Measurements from ENCODE around the gene KNOP1.
"Not testable (repeated sequence)": the region's sequence is repeated elsewhere in the genome, so short reads cannot be mapped to it uniquely, and the experiment has no call there.

The KNOP1 gene

GRCh38 chr16:19741354-19741753 is 23.3 kb upstream of the KNOP1 start:
- no peak for DNase-seq

GRCh38 chr16:19737306-19738038 is 19.4 kb upstream of the KNOP1 start:
- no peak for DNase-seq

- no peak for DNase-seq
These were observed 17.2 kb upstream of the KNOP1 start for GRCh38 chr16:19735074-19735867.

- no peak for DNase-seq
These were observed 15.5 kb upstream of the KNOP1 start for GRCh38 chr16:19733551-19733950.

GRCh38 chr16:19728636-19728965 is 10.6 kb upstream of the KNOP1 start:
- DNase-seq = no peak

GRCh38 chr16:19722981-19723380 is 5.0 kb upstream of the KNOP1 start:
- DNase-seq = no peak

- DNase-seq = no peak
These were observed 4.4 kb upstream of the KNOP1 start for GRCh38 chr16:19722269-19722952.

GRCh38 chr16:19718624-19718965 is 568 bp upstream of the KNOP1 start:
- DNase-seq = peak; percentile 5

- DNase-seq = no peak
These were observed 713 bp downstream of the KNOP1 start for GRCh38 chr16:19717314-19717713.

- DNase-seq = not testable (repeated sequence)
These were observed 1.3 kb downstream of the KNOP1 start for GRCh38 chr16:19716728-19717127.

- no peak for DNase-seq
These were observed 1.8 kb downstream of the KNOP1 start for GRCh38 chr16:19716183-19716582.

GRCh38 chr16:19715566-19715965 is 2.5 kb downstream of the KNOP1 start:
- no peak for DNase-seq

- DNase-seq = no peak
These were observed 4.3 kb downstream of the KNOP1 start for GRCh38 chr16:19713697-19714096.

GRCh38 chr16:19712418-19713058 is 5.5 kb downstream of the KNOP1 start:
- no peak for DNase-seq

- DNase-seq = no peak
These were observed 6.4 kb downstream of the KNOP1 start for GRCh38 chr16:19711643-19712042.

GRCh38 chr16:19710991-19711545 is 7.0 kb downstream of the KNOP1 start:
- DNase-seq = no peak

GRCh38 chr16:19710191-19710908 is 7.7 kb downstream of the KNOP1 start:
- no peak for DNase-seq

GRCh38 chr16:19709381-19710136 is 8.5 kb downstream of the KNOP1 start:
- DNase-seq = no peak

- DNase-seq = no peak
These were observed 9.5 kb downstream of the KNOP1 start for GRCh38 chr16:19708296-19709205.

- DNase-seq = no peak
These were observed 10.3 kb downstream of the KNOP1 start for GRCh38 chr16:19707569-19708295.
